GM21529 (cell line): ENCODE measurements around the gene DCTN5.
"Not testable (repeated sequence)": the region's sequence is repeated elsewhere in the genome, so short reads cannot be mapped to it uniquely, and the experiment has no call there.

Source experiments
- ATAC-seq: cut with Tn5 transposase; IDR thresholded peaks from one replicate; pipeline ENCODE4 v1.9.1; 2021; ENCODE audit not compliant: unreplicated experiment

The DCTN5 gene

DNA sequence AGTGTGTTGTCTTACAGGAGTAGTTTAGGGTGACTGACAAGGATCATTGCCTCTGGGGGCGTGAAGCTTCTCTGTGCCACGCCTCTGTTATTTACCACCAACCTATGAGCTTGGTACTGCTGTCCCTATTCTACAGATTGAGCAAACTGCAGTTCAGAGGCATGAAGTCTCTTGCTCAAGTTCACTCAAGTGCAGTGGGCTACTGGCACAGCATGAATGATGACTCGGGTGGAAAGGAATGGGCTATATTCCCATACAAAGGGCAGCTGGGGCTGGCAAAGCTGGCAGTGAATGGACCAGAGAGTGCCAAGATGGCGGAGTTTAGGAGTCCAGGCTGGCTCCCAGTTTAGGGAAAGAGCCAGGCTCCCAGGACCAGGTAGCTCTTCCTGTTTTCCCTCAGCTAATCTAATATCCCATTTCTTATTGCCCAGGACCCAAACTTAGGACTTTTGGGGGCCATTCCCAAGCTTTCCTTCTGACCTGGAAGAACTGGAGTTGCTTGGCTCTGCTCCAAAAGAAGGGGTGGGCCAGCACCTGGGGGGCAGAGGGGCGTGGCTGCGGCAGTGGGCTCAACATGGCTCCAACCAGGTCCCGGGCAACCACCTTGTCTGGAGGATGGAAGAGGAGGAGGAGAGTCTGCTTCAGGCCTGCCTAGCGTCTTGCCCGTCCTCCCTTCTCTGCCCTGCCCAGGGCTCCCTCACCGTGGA, 50.4 kb downstream of the DCTN5 start:
- ATAC-seq, result no peak

DNA sequence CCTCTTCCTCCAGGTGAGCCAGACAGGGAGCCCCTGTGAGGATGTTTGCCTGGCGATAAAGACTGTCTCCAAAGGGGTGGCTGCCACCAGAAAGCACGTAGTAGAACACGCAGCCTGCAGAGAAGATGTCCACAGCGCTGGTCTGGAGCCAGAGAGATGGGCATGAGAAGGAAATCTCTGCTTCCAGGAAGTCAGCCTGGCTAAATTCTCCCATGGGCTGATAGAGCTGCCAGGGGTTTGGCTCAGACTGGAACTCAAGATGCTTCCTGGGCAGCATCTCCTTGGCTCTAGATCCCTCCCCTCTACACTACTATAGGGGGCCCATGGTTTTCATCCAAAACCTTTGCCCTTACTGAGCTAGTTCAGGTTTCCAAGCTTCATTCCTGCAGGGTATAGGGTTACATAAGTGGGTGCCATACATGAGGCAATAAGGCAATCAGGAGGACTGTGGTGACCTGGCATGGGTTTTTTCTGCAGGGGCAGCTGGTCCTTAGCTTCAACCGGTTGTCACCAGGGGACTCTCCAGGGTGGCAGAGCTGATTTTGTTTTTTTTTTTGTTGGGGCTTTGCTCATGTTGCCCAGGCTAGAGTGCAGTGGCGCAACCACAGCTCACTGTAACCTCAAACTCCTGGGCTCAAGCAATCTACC, 51.0 kb downstream of the DCTN5 start:
- ATAC-seq, result no peak

GRCh38 chr16:23694265-23694643, 53.0 kb downstream of the DCTN5 start:
- ATAC-seq, result no peak

DNA sequence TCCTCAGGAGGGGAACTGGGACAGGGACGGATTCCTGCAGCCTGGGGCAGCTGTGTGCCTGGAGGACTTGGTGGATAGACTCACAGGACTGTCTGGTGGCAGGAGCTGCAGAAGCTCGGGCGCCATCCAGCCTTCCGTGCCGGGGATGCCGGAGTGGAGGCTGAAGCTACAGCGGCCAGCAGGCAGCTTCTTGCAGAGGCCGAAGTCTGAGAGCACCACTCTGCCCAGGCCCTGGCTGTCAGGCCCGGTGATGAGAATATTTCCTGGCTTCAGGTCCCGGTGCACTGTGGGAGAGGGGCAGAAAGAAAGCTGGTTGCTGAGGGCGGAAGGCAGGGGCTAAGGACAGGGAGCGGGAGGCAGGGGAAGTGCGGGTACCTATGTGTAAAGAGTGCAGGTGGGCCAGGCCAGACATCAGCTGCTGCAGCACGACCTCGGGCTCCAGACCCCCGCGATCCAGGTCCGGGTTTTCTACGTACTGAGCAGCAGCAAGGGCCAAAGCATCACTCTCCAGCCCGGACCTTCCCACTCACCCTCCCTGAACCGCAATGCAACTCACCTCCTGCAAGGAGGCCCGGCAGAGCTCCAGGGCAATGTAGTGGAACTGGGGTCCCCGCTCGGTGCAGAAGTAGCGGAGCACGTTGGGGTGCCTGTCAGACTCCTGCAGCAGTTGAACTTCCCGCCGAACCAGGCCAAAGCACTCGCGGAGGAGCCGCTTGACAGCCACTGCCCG, 53.5 kb downstream of the DCTN5 start:
- no peak for ATAC-seq

GRCh38 chr16:23695756-23696155, 54.5 kb downstream of the DCTN5 start:
- no peak for ATAC-seq

DNA sequence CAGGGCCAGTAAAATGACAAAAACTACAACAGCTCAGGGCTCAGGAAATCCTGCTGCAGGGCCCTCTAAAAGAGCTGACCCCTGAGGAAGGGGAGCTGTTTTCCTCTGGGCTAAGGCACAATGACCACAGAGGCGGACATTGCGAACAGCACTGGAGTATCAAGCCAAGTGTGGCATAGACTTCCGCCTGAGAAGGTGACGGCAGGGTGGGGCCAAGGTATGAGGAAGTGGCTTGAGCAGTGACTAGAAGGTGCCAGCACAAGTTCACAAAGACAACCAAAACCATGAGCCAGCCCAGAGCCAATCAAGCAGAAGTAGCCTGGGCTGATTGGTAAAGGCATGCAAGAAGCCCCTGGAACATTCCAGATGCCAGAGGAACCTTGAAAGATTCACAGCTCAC, 57.8 kb downstream of the DCTN5 start:
- ATAC-seq, result no peak

- ATAC-seq, result no peak
Measured at GRCh38 chr16:23700093-23700492, 58.8 kb downstream of the DCTN5 start.

GRCh38 chr16:23700509-23700908, 59.2 kb downstream of the DCTN5 start:
- ATAC-seq, result no peak

DNA sequence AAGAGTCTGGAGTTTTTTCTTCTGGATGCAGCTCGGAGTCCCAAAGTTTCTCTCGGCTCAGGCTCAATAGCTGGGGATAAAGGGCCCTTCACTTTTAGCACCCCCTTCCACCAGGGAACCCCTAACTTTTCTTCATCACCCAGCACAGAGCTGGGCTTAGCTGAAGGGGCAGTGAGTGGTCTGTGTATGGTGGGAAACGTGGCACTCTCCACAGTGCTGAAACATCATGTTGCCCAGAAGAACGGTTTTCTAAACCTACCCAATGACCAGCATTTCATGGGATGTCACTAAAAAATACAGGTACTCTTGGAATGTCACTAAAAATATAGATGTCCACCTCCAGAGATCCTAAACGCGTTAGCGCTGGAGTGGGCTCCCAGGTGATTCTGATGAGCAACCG, 59.8 kb downstream of the DCTN5 start:
- no peak for ATAC-seq

DNA sequence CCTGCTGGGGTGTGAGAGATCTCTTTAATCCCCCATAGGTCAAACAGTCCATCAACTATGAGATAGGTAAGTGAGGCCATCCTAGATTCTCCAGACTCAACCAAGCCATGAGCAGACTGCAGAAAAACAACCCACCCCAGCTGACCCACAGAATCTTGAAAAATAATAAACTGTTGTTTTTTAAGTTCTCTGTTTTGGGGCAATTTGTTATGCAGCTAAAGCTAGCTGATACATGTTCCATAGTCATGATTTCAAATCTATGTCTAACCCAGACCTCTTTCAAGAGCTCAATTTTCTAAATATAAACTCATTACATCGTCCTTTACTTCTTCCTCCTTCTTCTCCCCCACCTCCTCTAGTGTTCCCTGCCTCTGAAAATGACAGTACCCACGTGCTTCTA, 61.7 kb downstream of the DCTN5 start:
- ATAC-seq, result no peak

GRCh38 chr16:23704772-23705516, 63.7 kb downstream of the DCTN5 start:
- ATAC-seq, result no peak

GRCh38 chr16:23705517-23705902, 64.2 kb downstream of the DCTN5 start:
- no peak for ATAC-seq

- no peak for ATAC-seq
Measured at GRCh38 chr16:23706439-23706838, 65.2 kb downstream of the DCTN5 start.

DNA sequence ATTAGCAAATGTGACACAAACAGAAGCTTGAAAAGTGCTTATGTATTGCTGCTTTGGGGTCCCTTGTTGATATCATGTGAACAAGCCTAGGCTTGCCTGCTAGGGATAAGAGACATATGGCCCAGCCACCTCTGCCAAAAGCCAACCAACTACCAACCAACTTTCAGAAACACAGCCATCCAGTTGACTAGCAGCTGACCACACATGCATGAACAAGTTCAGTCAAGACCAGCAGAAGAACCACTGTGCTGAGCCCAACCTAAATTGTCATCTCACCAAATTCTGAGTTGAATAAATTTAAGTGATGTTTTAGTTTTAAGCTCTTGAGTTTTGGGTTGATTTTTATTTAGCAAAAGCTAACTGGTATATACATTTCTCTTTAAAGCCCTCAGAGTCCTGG, 68.3 kb downstream of the DCTN5 start:
- no peak for ATAC-seq

DNA sequence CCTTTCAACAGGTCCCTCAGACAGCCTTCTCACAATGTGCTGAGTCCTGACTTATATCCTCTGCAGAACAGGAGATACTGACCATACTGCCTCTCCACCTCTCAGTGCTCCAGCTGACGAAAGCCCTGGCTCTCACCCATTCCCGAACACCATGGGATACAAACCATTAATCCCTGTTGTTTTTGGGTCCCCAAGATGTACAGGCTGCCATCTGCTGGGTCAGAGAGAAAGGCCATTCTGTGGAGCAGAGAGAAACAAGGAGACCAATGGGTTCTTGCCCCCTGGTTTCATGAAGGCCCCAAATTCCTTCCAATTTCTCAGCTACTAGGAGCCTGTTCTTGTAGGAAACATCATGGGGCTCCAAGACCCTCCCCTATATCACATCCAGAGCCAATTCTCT, 68.7 kb downstream of the DCTN5 start:
- no peak for ATAC-seq

DNA sequence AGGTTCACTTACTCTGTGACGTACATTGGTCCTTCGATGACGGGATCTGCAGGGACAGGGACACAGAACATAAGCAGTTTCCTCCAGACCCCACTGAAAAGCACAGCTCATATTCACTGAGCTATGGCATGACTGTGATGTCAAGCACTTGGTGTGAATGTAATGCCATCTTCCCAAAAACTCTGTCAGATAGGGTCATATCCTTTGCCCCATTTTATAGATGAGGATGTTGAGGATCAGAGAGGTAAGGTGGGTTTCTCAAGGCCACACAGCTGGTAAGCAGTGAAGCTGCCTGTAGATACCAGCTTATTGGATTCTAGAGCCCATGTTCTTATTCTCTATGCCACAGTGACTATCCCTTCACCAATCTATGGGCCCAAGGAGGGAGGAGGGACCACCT, 69.2 kb downstream of the DCTN5 start:
- ATAC-seq, result no peak

- ATAC-seq, result no peak
Measured at GRCh38 chr16:23711785-23712184, 70.5 kb downstream of the DCTN5 start.

DNA sequence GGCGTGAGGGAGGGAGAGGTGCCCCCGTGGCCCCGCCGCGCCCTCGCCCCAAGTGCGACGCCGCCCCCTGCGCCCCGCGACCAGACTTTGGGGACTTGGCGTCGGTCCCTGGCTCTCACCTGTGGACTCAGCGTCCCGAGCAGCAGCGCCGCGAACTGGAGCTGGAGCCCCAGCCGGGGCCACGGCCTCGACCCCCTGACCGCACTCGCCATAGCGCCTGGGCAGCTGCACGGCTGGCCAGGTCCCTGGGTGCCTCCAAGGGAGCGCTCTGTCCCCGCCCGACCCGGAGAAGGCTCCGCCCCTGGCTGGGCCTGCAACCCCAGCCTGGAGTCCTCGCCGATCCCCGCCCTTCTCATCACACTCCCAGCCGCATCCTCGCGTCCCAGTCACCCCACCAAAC, 71.7 kb downstream of the DCTN5 start, which contains the start of gene ERN2:
Gene ERN2 (minus strand): TSS at position 247 of the 400 bp plus-strand sequence. CDS start 35 bp downstream, at position 212.
- ATAC-seq, result no peak

DNA sequence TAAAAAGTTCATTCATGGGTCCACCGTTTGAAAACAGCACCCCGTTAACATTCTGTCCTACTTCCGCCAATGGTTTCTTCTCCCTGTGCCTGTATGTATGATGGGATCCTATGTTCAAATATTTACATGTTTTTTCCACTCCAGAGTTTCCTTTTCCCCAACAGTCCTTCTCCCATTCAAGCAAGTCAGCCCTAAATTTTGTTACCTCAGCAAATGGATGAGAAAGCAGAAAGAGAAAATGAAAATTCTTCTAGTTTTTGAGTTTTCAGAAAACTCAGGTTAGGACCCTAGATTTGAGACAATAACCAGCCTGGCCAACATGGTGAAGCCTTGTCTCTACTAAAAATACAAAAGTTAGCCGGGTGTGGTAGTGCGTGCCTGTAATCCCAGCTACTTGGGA, 75.2 kb downstream of the DCTN5 start:
- ATAC-seq, result no peak

DNA sequence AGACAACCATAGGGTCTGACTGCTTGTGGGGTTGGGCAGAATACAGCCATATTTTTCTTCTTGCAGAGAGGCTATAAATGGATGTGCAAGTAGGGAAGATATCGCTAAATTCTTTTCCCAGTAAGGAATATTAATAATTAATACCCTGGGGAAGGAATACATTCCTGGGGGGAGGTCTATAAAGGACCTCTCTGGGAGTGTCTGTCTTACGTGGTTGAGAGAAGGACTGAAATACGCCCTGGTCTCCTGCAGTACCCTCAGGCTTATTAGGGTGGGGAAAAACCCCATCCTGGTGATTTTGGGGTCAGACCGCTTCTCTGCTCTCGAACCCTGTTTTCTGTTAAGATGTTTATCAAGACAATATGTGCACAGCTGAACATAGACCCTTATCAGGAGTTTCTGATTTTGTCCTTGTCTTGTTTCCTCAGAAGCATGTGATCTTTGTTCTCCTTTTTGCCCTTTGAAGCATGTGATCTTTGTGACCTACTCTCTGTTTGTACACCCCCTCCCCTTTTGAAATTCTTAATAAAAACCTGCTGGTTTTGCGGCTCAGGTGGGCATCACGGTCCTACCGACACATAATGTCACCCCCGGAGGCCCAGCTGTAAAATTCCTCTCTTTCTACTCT, 81.5 kb downstream of the DCTN5 start:
- ATAC-seq, result not testable (repeated sequence)
